K562 (cell line): ENCODE measurements around the gene CCDC33. TPM values are rescaled to one million over a fixed set of nuclear protein-coding genes. Genes with fewer than 3 reads are reported as not detected.

Experiments
- ARID1B ChIP-seq: fragments of 450-650 bp; IDR thresholded peaks from 2 replicates; pipeline ENCODE4 v1.6.1; 2016; ENCODE audit warnings: antibody characterized with exemption, mild to moderate bottlenecking, inconsistent platforms
- HDAC6 ChIP-seq: IDR thresholded peaks from 2 replicates; pipeline ENCODE4 v1.6.1; 2012; ENCODE audit warnings: low read depth, mild to moderate bottlenecking, control low read depth, inconsistent platforms, low read length, moderate library complexity
- KLF1 ChIP-seq: fragments of 450-650 bp; IDR thresholded peaks from 2 replicates; pipeline ENCODE4 v1.6.1; 2016; ENCODE audit warnings: missing genetic modification characterization, missing compliant biosample characterization
- MAFG ChIP-seq: fragments of 450-650 bp; conservative IDR thresholded peaks from 2 replicates; pipeline ENCODE4 v1.6.1; 2016; ENCODE audit warnings: missing genetic modification characterization, missing compliant biosample characterization
- NELFE ChIP-seq: IDR thresholded peaks from 2 replicates; pipeline ENCODE4 v1.6.1; 2011; ENCODE audit warnings: mild to moderate bottlenecking; ENCODE audit not compliant: insufficient read depth, insufficient read length
- NRF1 ChIP-seq, 2 experiments: fragments of 450-650 bp; IDR thresholded peaks in 1 of 2; conservative IDR thresholded peaks in 1 of 2; 2 replicates each; pipeline ENCODE4 v1.6.1; 2014; ENCODE audit warnings: mild to moderate bottlenecking in 2 of 2
- RBM17 ChIP-seq: fragments of 200-400 bp; formaldehyde crosslinking; IDR thresholded peaks from 2 replicates; pipeline ENCODE4 v1.6.1; 2017; ENCODE audit warnings: low read depth, mild to moderate bottlenecking, low read length, borderline replicate concordance
- TARDBP ChIP-seq: fragments of 450-650 bp; IDR thresholded peaks from 2 replicates; pipeline ENCODE4 v1.6.1; 2016
- ZNF431 ChIP-seq: sonication (generic); formaldehyde crosslinking; IDR thresholded peaks from 2 replicates; pipeline ENCODE4 v1.8.0; 2022; ENCODE audit warnings: mild to moderate bottlenecking, missing genetic modification reagents
- ZNF766 ChIP-seq: fragments of 200-800 bp; sonication (Bioruptor generic); conservative IDR thresholded peaks from 2 replicates; pipeline ENCODE4 v1.6.1; 2016; ENCODE audit warnings: missing genetic modification characterization, missing compliant biosample characterization
- polyA plus RNA-seq, 8 experiments: library from polyadenylated mRNA; depleted of rRNA in 4 of 8; stranded (reverse) in 5 of 8; unstranded in 3 of 8; fragments of >200 nt; fragmentation: Nextera tagmentation in 2 of 8; fragmentation: Illumina TruSeq in 1 of 8; extraction: Ambion mirVana in 2 of 8; extraction: Trizol in 1 of 8; gene quantifications; 2 replicates each; pipeline versions ENCODE4 v1.2.1 to v1.2.3, GENCODE V29; 2011 to 2014; ENCODE audit warnings: inconsistent platforms in 1 of 8, missing spikeins in 1 of 8
- total RNA-seq, 7 experiments: library from RNA; depleted of rRNA in 6 of 7; stranded (reverse); fragments of >200 nt in 6 of 7; fragmentation: Illumina TruSeq in 2 of 7; extraction: Trizol in 2 of 7; gene quantifications; 2 replicates each; pipeline versions ENCODE4 v1.2.1 to v1.2.3, GENCODE V29; 2011 to 2021; ENCODE audit warnings: low replicate concordance in 1 of 7
- TF ChIP-seq, protein P1 (sequence below): fragments of 200-600 bp; sonication (generic); IDR thresholded peaks from one replicate; pipeline ENCODE4 v1.6.1; 2012; ENCODE audit warnings: mild to moderate bottlenecking, low read depth, low read length, inconsistent platforms
- TF ChIP-seq, protein P2 (sequence below): fragments of 450-650 bp; conservative IDR thresholded peaks from 2 replicates; pipeline ENCODE4 v1.6.1; 2016; ENCODE audit warnings: missing genetic modification characterization, low read depth, mild to moderate bottlenecking, control low read depth, missing compliant biosample characterization
- TF ChIP-seq, protein P3 (sequence below): fragments of 450-650 bp; formaldehyde crosslinking; conservative IDR thresholded peaks from 2 replicates; pipeline ENCODE4 v1.4.0; 2022; ENCODE audit warnings: mild to moderate bottlenecking, missing genetic modification characterization

Gene CCDC33
- total and polyA plus RNA-seq, 9 of the 15 experiments (the other 6 are each of a cell fraction or from before 2014, with no cell fraction given), result 0.08 to 1.1 (median 0.15) TPM; not detected in 4

DNA sequence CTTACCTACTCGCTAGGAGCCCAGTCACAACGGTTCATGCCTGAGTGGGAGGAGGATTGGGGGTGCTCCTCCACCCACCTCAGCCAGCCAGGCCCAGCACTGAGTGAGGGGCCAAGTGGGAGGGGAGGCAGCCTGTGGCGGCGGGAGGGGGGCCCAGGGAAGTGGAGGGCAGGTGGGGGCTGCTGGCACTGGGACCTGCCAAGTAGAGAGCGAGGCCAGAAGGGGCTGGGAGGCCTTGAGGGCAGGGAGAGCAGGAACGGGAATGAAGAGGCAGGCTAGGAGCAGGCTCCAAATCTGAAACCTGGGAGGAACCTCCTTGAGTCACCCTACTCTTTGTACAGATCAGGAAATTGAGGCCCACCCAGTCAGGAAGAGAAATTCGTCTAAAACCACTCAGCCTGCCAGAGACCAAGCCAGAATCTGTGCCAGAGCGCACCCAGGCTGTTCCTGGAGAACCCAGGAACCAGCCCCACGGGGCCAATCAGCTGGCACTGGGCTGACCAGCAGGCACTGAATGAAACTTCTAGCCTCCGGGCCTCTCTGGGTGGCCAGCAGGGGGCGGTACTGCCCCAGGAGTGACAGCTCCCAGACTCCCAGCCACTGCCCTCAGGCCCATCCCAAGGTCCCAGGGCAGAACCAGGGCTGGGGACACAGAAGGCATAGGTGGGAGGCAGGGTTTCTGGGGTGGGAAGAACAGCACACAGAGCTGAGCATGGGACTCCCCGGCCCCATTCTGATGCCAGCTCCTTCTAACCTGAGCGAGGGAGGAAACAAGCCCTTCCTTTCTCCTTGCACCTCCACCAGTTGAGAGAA is 146.1 kb downstream of the CCDC33 start (continued):
- TF ChIP-seq, protein P1, sequence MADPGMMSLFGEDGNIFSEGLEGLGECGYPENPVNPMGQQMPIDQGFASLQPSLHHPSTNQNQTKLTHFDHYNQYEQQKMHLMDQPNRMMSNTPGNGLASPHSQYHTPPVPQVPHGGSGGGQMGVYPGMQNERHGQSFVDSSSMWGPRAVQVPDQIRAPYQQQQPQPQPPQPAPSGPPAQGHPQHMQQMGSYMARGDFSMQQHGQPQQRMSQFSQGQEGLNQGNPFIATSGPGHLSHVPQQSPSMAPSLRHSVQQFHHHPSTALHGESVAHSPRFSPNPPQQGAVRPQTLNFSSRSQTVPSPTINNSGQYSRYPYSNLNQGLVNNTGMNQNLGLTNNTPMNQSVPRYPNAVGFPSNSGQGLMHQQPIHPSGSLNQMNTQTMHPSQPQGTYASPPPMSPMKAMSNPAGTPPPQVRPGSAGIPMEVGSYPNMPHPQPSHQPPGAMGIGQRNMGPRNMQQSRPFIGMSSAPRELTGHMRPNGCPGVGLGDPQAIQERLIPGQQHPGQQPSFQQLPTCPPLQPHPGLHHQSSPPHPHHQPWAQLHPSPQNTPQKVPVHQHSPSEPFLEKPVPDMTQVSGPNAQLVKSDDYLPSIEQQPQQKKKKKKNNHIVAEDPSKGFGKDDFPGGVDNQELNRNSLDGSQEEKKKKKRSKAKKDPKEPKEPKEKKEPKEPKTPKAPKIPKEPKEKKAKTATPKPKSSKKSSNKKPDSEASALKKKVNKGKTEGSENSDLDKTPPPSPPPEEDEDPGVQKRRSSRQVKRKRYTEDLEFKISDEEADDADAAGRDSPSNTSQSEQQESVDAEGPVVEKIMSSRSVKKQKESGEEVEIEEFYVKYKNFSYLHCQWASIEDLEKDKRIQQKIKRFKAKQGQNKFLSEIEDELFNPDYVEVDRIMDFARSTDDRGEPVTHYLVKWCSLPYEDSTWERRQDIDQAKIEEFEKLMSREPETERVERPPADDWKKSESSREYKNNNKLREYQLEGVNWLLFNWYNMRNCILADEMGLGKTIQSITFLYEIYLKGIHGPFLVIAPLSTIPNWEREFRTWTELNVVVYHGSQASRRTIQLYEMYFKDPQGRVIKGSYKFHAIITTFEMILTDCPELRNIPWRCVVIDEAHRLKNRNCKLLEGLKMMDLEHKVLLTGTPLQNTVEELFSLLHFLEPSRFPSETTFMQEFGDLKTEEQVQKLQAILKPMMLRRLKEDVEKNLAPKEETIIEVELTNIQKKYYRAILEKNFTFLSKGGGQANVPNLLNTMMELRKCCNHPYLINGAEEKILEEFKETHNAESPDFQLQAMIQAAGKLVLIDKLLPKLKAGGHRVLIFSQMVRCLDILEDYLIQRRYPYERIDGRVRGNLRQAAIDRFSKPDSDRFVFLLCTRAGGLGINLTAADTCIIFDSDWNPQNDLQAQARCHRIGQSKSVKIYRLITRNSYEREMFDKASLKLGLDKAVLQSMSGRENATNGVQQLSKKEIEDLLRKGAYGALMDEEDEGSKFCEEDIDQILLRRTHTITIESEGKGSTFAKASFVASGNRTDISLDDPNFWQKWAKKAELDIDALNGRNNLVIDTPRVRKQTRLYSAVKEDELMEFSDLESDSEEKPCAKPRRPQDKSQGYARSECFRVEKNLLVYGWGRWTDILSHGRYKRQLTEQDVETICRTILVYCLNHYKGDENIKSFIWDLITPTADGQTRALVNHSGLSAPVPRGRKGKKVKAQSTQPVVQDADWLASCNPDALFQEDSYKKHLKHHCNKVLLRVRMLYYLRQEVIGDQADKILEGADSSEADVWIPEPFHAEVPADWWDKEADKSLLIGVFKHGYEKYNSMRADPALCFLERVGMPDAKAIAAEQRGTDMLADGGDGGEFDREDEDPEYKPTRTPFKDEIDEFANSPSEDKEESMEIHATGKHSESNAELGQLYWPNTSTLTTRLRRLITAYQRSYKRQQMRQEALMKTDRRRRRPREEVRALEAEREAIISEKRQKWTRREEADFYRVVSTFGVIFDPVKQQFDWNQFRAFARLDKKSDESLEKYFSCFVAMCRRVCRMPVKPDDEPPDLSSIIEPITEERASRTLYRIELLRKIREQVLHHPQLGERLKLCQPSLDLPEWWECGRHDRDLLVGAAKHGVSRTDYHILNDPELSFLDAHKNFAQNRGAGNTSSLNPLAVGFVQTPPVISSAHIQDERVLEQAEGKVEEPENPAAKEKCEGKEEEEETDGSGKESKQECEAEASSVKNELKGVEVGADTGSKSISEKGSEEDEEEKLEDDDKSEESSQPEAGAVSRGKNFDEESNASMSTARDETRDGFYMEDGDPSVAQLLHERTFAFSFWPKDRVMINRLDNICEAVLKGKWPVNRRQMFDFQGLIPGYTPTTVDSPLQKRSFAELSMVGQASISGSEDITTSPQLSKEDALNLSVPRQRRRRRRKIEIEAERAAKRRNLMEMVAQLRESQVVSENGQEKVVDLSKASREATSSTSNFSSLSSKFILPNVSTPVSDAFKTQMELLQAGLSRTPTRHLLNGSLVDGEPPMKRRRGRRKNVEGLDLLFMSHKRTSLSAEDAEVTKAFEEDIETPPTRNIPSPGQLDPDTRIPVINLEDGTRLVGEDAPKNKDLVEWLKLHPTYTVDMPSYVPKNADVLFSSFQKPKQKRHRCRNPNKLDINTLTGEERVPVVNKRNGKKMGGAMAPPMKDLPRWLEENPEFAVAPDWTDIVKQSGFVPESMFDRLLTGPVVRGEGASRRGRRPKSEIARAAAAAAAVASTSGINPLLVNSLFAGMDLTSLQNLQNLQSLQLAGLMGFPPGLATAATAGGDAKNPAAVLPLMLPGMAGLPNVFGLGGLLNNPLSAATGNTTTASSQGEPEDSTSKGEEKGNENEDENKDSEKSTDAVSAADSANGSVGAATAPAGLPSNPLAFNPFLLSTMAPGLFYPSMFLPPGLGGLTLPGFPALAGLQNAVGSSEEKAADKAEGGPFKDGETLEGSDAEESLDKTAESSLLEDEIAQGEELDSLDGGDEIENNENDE, result no peak
- TF ChIP-seq HDAC6, result no peak
- TF ChIP-seq, protein P2, sequence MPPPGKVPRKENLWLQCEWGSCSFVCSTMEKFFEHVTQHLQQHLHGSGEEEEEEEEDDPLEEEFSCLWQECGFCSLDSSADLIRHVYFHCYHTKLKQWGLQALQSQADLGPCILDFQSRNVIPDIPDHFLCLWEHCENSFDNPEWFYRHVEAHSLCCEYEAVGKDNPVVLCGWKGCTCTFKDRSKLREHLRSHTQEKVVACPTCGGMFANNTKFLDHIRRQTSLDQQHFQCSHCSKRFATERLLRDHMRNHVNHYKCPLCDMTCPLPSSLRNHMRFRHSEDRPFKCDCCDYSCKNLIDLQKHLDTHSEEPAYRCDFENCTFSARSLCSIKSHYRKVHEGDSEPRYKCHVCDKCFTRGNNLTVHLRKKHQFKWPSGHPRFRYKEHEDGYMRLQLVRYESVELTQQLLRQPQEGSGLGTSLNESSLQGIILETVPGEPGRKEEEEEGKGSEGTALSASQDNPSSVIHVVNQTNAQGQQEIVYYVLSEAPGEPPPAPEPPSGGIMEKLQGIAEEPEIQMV, result no peak
- TF ChIP-seq NELFE, result no peak
- no peak for TF ChIP-seq NRF1 (conservative IDR thresholded peaks at IDR 0.05 in 1 of 2, IDR thresholded peaks at IDR 0.05 in 1 of 2)
- no peak for TF ChIP-seq ZNF431
- no peak for TF ChIP-seq RBM17
- no peak for TF ChIP-seq KLF1 (tag)
- TF ChIP-seq TARDBP, result no peak
- TF ChIP-seq MAFG (tag), result no peak
- no peak for TF ChIP-seq ZNF766 (CRISPR knock-in tag)
- TF ChIP-seq, protein P3, sequence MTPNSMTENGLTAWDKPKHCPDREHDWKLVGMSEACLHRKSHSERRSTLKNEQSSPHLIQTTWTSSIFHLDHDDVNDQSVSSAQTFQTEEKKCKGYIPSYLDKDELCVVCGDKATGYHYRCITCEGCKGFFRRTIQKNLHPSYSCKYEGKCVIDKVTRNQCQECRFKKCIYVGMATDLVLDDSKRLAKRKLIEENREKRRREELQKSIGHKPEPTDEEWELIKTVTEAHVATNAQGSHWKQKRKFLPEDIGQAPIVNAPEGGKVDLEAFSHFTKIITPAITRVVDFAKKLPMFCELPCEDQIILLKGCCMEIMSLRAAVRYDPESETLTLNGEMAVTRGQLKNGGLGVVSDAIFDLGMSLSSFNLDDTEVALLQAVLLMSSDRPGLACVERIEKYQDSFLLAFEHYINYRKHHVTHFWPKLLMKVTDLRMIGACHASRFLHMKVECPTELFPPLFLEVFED, result no peak
- no peak for TF ChIP-seq ARID1B
